Stomach (tissue), 4 donors: ENCODE measurements around the gene MINK1.

Source experiments
- EP300 ChIP-seq: sonication (generic); formaldehyde crosslinking; IDR thresholded peaks from one replicate; pipeline ENCODE4 v1.6.1; 2017; ENCODE audit warnings: antibody characterized with exemption
- TF ChIP-seq, protein P1 (sequence below), 7 experiments: fragments of 450-650 bp in 4 of 7; fragments of 200-600 bp in 3 of 7; sonication (generic) in 3 of 7; IDR thresholded peaks; one replicate each; pipeline ENCODE4 v1.5.1; 2016 to 2019; ENCODE audit warnings: antibody characterized with exemption in 7 of 7, control low read depth in 2 of 7, mild to moderate bottlenecking in 1 of 7

GRCh38 chr17:4811471-4811870 is 21.7 kb upstream of the MINK1 start:
- TF ChIP-seq EP300: no peak
- TF ChIP-seq, protein P1, sequence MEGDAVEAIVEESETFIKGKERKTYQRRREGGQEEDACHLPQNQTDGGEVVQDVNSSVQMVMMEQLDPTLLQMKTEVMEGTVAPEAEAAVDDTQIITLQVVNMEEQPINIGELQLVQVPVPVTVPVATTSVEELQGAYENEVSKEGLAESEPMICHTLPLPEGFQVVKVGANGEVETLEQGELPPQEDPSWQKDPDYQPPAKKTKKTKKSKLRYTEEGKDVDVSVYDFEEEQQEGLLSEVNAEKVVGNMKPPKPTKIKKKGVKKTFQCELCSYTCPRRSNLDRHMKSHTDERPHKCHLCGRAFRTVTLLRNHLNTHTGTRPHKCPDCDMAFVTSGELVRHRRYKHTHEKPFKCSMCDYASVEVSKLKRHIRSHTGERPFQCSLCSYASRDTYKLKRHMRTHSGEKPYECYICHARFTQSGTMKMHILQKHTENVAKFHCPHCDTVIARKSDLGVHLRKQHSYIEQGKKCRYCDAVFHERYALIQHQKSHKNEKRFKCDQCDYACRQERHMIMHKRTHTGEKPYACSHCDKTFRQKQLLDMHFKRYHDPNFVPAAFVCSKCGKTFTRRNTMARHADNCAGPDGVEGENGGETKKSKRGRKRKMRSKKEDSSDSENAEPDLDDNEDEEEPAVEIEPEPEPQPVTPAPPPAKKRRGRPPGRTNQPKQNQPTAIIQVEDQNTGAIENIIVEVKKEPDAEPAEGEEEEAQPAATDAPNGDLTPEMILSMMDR (IDR thresholded peaks at IDR 0.05): no peak
